Esophagus squamous epithelium (tissue), 4 donors: ENCODE results near the gene ARGLU1.

Experiments used
- POLR2A ChIP-seq, 4 donors: fragments of 450-650 bp; IDR thresholded peaks; one replicate each; pipeline ENCODE4 v1.6.1; 2017; ENCODE audit warnings: antibody characterized with exemption in 4 of 4, mild to moderate bottlenecking in 4 of 4, moderate library complexity in 3 of 4
- TF ChIP-seq, protein P1 (sequence below), 6 experiments: fragments of 450-650 bp in 4 of 6; fragments of 200-600 bp in 2 of 6; sonication (generic) in 2 of 6; IDR thresholded peaks; one replicate each; pipeline ENCODE4 v1.5.1; 2016 to 2019; ENCODE audit warnings: antibody characterized with exemption in 6 of 6, mild to moderate bottlenecking in 4 of 6, moderate library complexity in 4 of 6

DNA sequence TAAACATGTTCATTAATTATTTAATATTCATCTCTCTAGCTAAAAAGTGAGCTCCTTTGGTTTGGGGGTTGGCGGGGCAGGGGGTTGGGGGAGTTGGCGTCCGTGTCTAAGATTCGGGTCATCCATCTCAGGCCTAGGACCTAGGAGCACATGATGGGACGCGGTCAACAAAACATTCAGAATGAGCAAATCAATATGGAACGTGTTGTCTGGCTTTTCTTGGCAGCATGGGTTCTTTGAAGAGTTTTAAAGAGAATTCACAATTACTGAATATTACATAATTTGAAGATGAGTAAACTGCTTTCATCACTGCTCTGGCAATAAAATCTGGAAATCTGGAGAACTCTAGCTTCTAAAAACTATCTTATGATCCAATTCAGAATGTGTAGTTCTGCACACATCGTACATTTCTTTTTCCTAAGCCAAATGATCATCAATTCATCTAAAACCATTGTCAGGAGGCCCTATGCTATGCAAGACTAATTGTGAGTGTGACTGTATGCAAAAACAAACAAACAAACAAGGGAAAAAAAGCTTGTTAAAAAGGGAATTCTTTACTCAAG lies 5.4 kb upstream of the ARGLU1 start:
- TF ChIP-seq, protein P1, sequence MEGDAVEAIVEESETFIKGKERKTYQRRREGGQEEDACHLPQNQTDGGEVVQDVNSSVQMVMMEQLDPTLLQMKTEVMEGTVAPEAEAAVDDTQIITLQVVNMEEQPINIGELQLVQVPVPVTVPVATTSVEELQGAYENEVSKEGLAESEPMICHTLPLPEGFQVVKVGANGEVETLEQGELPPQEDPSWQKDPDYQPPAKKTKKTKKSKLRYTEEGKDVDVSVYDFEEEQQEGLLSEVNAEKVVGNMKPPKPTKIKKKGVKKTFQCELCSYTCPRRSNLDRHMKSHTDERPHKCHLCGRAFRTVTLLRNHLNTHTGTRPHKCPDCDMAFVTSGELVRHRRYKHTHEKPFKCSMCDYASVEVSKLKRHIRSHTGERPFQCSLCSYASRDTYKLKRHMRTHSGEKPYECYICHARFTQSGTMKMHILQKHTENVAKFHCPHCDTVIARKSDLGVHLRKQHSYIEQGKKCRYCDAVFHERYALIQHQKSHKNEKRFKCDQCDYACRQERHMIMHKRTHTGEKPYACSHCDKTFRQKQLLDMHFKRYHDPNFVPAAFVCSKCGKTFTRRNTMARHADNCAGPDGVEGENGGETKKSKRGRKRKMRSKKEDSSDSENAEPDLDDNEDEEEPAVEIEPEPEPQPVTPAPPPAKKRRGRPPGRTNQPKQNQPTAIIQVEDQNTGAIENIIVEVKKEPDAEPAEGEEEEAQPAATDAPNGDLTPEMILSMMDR (IDR thresholded peaks at IDR 0.05): no peak
- no peak for TF ChIP-seq POLR2A (IDR thresholded peaks at IDR 0.05)
